MCF 10A (cell line): ENCODE results near the gene ISM2. TPM values are rescaled to one million over a fixed set of nuclear protein-coding genes. Genes with fewer than 3 reads are reported as not detected.
"Not testable (repeated sequence)": the region's sequence is repeated elsewhere in the genome, so short reads cannot be mapped to it uniquely, and the experiment has no call there.

ENCODE experiments used
- BruUV-seq: library from RNA; stranded (reverse); fragments of 400-500 nt; replicated peaks from 2 replicates; lab custom pipeline; 2021; lab: Mats Ljungman, UMichigan
- CTCF ChIA-PET: fragments of 300-600 bp; sonication (Branson Sonifier 250); formaldehyde crosslinking; extraction: SDS; loops from one replicate; lab custom pipeline; 2021; ENCODE audit warnings: antibody characterized with exemption, inconsistent platforms; lab: Yijun Ruan, JAX
- POLR2A ChIA-PET: fragments of 300-600, 350-650 bp; sonication (Branson Sonifier 250); formaldehyde crosslinking; extraction: SDS; loops from one replicate; lab custom pipeline; 2020; ENCODE audit warnings: antibody characterized with exemption, inconsistent platforms; lab: Yijun Ruan, JAX
- DNase-seq: peaks from one replicate; pipeline ENCODE4 v3.0.0-alpha.2; 2018; ENCODE audit not compliant: unreplicated experiment
- H3K27ac Mint-ChIP-seq: one replicate; pipeline ENCODE4 v1.8.0; 2022; ENCODE audit warnings: mild to moderate bottlenecking, low read depth, mixed read lengths; ENCODE audit not compliant: unreplicated experiment
- H3K27me3 Mint-ChIP-seq: one replicate; pipeline ENCODE4 v1.8.0; 2022; ENCODE audit warnings: mixed read lengths; ENCODE audit not compliant: insufficient read depth, unreplicated experiment
- H3K36me3 Mint-ChIP-seq: one replicate; pipeline ENCODE4 v1.8.0; 2022; ENCODE audit warnings: mild to moderate bottlenecking, moderate library complexity, mixed read lengths; ENCODE audit not compliant: insufficient read depth, unreplicated experiment
- H3K4me1 Mint-ChIP-seq: one replicate; pipeline ENCODE4 v1.8.0; 2022; ENCODE audit warnings: mixed read lengths; ENCODE audit not compliant: insufficient read depth, unreplicated experiment
- H3K4me3 Mint-ChIP-seq: one replicate; pipeline ENCODE4 v1.8.0; 2022; ENCODE audit warnings: mild to moderate bottlenecking, moderate library complexity, mixed read lengths; ENCODE audit not compliant: unreplicated experiment
- H3K9me3 Mint-ChIP-seq: one replicate; pipeline ENCODE4 v1.8.0; 2022; ENCODE audit warnings: mixed read lengths; ENCODE audit not compliant: unreplicated experiment
- intact Hi-C: fragments of 100-400 bp; cut with micrococcal nuclease; formaldehyde crosslinking; loops from 2 replicates; pipeline ENCODE4 v1.14.1; 2022
- total RNA-seq: library from RNA; stranded (reverse); gene quantifications from 2 replicates; pipeline ENCODE4 v1.2.3, GENCODE V29; 2022
- TF ChIP-seq, protein P1 (sequence below): fragments of 200-600 bp; IDR thresholded peaks from one replicate; pipeline ENCODE4 v1.8.0; 2022; ENCODE audit warnings: antibody characterized with exemption, mild to moderate bottlenecking; ENCODE audit not compliant: unreplicated experiment

ISM2 gene
- total RNA-seq, 1 experiment from 2014 or later = not detected

- Mint-ChIP-seq H3K4me3 (no peak overlapping the region), H3K36me3 (peaks cover 11% of the 10 kb centered on the region), H3K4me1 (no peaks in the 10 kb centered on the region), H3K27me3 (no peaks in the 10 kb centered on the region), H3K9me3 (no peaks in the 10 kb centered on the region), H3K27ac (no peak overlapping the region)
- DNase-seq = no peak
- CTCF ChIA-PET = no interaction called here
- no TSS peak for BruUV-seq
- intact Hi-C loops = no loop called here
- POLR2A ChIA-PET = no interaction called here
- TF ChIP-seq, protein P1, sequence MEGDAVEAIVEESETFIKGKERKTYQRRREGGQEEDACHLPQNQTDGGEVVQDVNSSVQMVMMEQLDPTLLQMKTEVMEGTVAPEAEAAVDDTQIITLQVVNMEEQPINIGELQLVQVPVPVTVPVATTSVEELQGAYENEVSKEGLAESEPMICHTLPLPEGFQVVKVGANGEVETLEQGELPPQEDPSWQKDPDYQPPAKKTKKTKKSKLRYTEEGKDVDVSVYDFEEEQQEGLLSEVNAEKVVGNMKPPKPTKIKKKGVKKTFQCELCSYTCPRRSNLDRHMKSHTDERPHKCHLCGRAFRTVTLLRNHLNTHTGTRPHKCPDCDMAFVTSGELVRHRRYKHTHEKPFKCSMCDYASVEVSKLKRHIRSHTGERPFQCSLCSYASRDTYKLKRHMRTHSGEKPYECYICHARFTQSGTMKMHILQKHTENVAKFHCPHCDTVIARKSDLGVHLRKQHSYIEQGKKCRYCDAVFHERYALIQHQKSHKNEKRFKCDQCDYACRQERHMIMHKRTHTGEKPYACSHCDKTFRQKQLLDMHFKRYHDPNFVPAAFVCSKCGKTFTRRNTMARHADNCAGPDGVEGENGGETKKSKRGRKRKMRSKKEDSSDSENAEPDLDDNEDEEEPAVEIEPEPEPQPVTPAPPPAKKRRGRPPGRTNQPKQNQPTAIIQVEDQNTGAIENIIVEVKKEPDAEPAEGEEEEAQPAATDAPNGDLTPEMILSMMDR = no peak
These were observed 32.5 kb upstream of the ISM2 start for GRCh38 chr14:77531071-77531470.

DNA sequence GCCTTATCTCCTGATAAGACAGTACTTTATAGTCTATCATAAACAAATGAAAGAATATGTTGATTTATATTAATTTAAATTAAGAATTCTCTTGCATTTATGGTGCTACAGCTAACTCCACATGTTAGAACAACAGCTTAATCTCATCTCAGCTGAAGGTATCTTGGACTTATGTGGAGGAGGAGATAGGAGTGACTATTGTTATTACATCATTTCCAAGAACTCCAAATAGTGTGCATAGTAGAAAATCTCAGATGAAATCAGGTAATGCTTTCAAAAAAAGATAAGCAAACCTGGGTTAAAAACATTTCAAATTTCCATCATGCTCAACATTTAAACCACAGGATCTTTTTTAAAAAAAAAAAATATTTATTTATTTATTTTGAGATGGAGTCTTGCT, 31.3 kb upstream of the ISM2 start:
- DNase-seq = no peak
- intact Hi-C loops = no loop called here
- Mint-ChIP-seq H3K4me1 (no peaks in the 10 kb centered on the region), H3K36me3 (peaks cover 11% of the 10 kb centered on the region), H3K27me3 (no peaks in the 10 kb centered on the region), H3K4me3 (no peak overlapping the region), H3K9me3 (no peaks in the 10 kb centered on the region), H3K27ac (no peak overlapping the region)
- POLR2A ChIA-PET = no interaction called here
- BruUV-seq = no TSS peak
- CTCF ChIA-PET = no interaction called here
- TF ChIP-seq, protein P1 = no peak

GRCh38 chr14:77529213-77529612, 30.6 kb upstream of the ISM2 start:
- no peak overlapping the region for H3K27ac Mint-ChIP-seq
- no peaks in the 10 kb centered on the region for H3K9me3 Mint-ChIP-seq
- H3K27me3 Mint-ChIP-seq = no peaks in the 10 kb centered on the region
- no peaks in the 10 kb centered on the region for H3K4me1 Mint-ChIP-seq
- CTCF ChIA-PET = no interaction called here
- no peak for DNase-seq
- POLR2A ChIA-PET = no interaction called here
- no peak overlapping the region for H3K4me3 Mint-ChIP-seq
- H3K36me3 Mint-ChIP-seq = peaks cover 11% of the 10 kb centered on the region
- intact Hi-C loops = no loop called here
- no TSS peak for BruUV-seq
- TF ChIP-seq, protein P1 = no peak

- H3K9me3 Mint-ChIP-seq, CTCF ChIA-PET, DNase-seq, H3K27ac Mint-ChIP-seq, H3K4me3 Mint-ChIP-seq, H3K27me3 Mint-ChIP-seq, H3K4me1 Mint-ChIP-seq, intact Hi-C loops, BruUV-seq: not testable (repeated sequence)
- POLR2A ChIA-PET = interaction anchor here (0.8 kb wide), 1 partner anchor 10 kb away, joined by 3 read pairs; no protein-coding TSS in a partner anchor
- peaks cover 11% of the 10 kb centered on the region for H3K36me3 Mint-ChIP-seq
These were observed 30.1 kb upstream of the ISM2 start for GRCh38 chr14:77528701-77529100.

DNA sequence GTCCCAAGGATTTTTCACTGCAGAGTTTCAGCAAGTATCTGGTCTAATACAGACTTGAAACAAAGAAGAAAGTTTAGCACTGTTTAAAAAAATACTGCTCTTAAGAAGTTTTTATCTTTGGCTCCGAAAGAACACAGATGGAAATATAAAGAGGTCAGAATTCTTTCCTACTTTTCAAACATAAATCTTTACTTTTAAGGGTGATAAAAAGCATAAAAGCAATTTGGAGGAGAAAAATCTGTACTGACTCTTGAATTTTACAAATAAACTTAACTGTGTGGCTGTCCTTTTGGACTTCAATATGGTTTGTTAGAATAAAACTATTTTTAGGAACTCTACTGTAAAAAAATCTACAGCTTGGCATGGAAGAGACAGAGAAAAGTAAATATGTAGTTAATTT, 27.6 kb upstream of the ISM2 start:
- H3K36me3 Mint-ChIP-seq = peaks cover 12% of the 10 kb centered on the region
- no peaks in the 10 kb centered on the region for H3K9me3 Mint-ChIP-seq
- CTCF ChIA-PET = interaction anchor here (0.5 to 1.2 kb wide), 2 partner anchors 17 to 34 kb away, joined by 3 to 4 read pairs; no protein-coding TSS in a partner anchor
- H3K4me1 Mint-ChIP-seq = no peaks in the 10 kb centered on the region
- H3K27ac Mint-ChIP-seq = no peak overlapping the region
- no peak for DNase-seq
- intact Hi-C loops = no loop called here
- TF ChIP-seq, protein P1 = no peak
- no peak overlapping the region for H3K4me3 Mint-ChIP-seq
- POLR2A ChIA-PET = interaction anchor here (0.6 kb wide), 1 partner anchor 150 kb away, joined by 3 read pairs; no protein-coding TSS in a partner anchor
- BruUV-seq = no TSS peak
- H3K27me3 Mint-ChIP-seq = no peaks in the 10 kb centered on the region
